HCT116 (cell line): ENCODE results near the gene ITGA11. TPM values are rescaled to one million over a fixed set of nuclear protein-coding genes. Genes with fewer than 3 reads are reported as not detected.

Source experiments
- ATAC-seq: fragments of 200-7000 bp; cut with Tn5 transposase; 2 replicates; pipeline ENCODE4 v1.9.1; 2020; ENCODE audit warnings: mild to moderate bottlenecking, moderate library complexity
- BruUV-seq: library from RNA; stranded (reverse); fragments of 400-500 nt; replicated peaks from 2 replicates; lab custom pipeline; 2021; lab: Mats Ljungman, UMichigan
- CTCF ChIA-PET: fragments of 300-600 bp; sonication (Branson Sonifier 250); formaldehyde crosslinking; loops from one replicate; lab custom pipeline; 2021; ENCODE audit warnings: antibody characterized with exemption; lab: Charles Lee
- POLR2A ChIA-PET: fragments of 300-600, 350-600 bp; sonication (Branson Sonifier 250); formaldehyde crosslinking; loops from one replicate; lab custom pipeline; 2021; ENCODE audit warnings: antibody characterized with exemption; lab: Charles Lee
- RAD21 ChIA-PET, 2 experiments: fragments of 300-600 bp; sonication (Branson Sonifier 250); formaldehyde crosslinking; loops; one replicate each; lab custom pipeline; 2023; ENCODE audit warnings: low total read pairs in 2 of 2; ENCODE audit not compliant: uncharacterized antibody in 2 of 2, unreplicated experiment in 2 of 2, low non-redundant PET in 1 of 2; lab: Charles Lee
- DNase-seq: peaks from one replicate; pipeline ENCODE4 v3.0.0-alpha.2; 2010; ENCODE audit warnings: low read depth, low spot score
- H2AFZ ChIP-seq: fragments of 200-600 bp; shearing (Covaris generic), sonication (generic); 2 replicates; pipeline ENCODE4 v1.6.1; 2017; ENCODE audit warnings: low read depth, mixed run types, mixed read lengths, antibody characterized with exemption, low read length; ENCODE audit not compliant: poor library complexity, severe bottlenecking
- H3K27ac ChIP-seq: 2 replicates; pipeline ENCODE4 v1.5.1; 2012; ENCODE audit warnings: low read depth, low read length
- H3K27me3 ChIP-seq: fragments of 200-600 bp; sonication (generic); 2 replicates; pipeline ENCODE4 v1.6.1; 2016; ENCODE audit warnings: mixed run types, low read length, mixed read lengths; ENCODE audit not compliant: insufficient read depth
- H3K36me3 ChIP-seq, 2 experiments: fragments of 200-500 bp in 1 of 2; fragments of 200-600 bp in 1 of 2; sonication (Bioruptor generic) in 1 of 2; sonication (generic) in 1 of 2; 2 replicates each; pipeline versions ENCODE4 v1.5.1 to v1.6.1; 2014 to 2016; ENCODE audit warnings: low read length in 2 of 2, inconsistent platforms in 1 of 2, mixed read lengths in 1 of 2, mixed run types in 1 of 2; ENCODE audit not compliant: insufficient read depth in 2 of 2, control insufficient read depth in 1 of 2
- H3K4me1 ChIP-seq, 2 experiments: fragments of 200-600 bp in 1 of 2; sonication (generic) in 1 of 2; 2 replicates each; pipeline versions ENCODE4 v1.5.1 to v1.6.1; 2012 to 2017; ENCODE audit warnings: low read length in 2 of 2, inconsistent platforms in 1 of 2, mild to moderate bottlenecking in 1 of 2, mixed read lengths in 1 of 2, mixed run types in 1 of 2, moderate library complexity in 1 of 2; ENCODE audit not compliant: insufficient read depth in 2 of 2, control insufficient read depth in 1 of 2
- H3K4me2 ChIP-seq: fragments of 200-600 bp; sonication (generic); 2 replicates; pipeline ENCODE4 v1.6.1; 2017; ENCODE audit warnings: mixed run types, low read length, mixed read lengths
- H3K4me3 ChIP-seq, 2 experiments: fragments of 200-600 bp in 1 of 2; sonication (generic) in 1 of 2; replicated peaks in 1 of 2; 2 replicates each; pipeline ENCODE4 v1.5.1; 2011 to 2016; ENCODE audit warnings: low read length in 2 of 2, control low read depth in 1 of 2, low read depth in 1 of 2, mild to moderate bottlenecking in 1 of 2, mixed read lengths in 1 of 2, mixed run types in 1 of 2
- H3K79me2 ChIP-seq: fragments of 200-600 bp; sonication (generic); 2 replicates; pipeline ENCODE4 v1.6.1; 2017; ENCODE audit warnings: mild to moderate bottlenecking, mixed run types, low read length, moderate library complexity, mixed read lengths; ENCODE audit not compliant: insufficient read depth
- H3K9ac ChIP-seq: fragments of 200-600 bp; sonication (generic); 2 replicates; pipeline ENCODE4 v1.6.1; 2016; ENCODE audit warnings: low read length, mixed read lengths
- H3K9me2 ChIP-seq: fragments of 200-600 bp; sonication (generic), shearing (Covaris generic); 2 replicates; pipeline ENCODE4 v1.6.1; 2017; ENCODE audit warnings: mixed run types, mild to moderate bottlenecking, moderate library complexity; ENCODE audit not compliant: insufficient read depth
- H3K9me3 ChIP-seq, 2 experiments: fragments of 200-500 bp in 1 of 2; fragments of 200-600 bp in 1 of 2; sonication (Bioruptor generic) in 1 of 2; sonication (generic) in 1 of 2; 2 replicates each; pipeline ENCODE4 v1.6.1; 2014 to 2017; ENCODE audit warnings: low read length in 2 of 2, mixed read lengths in 2 of 2, inconsistent platforms in 1 of 2, low read depth in 1 of 2, mild to moderate bottlenecking in 1 of 2, mixed run types in 1 of 2, moderate library complexity in 1 of 2; ENCODE audit not compliant: control insufficient read depth in 1 of 2, insufficient read depth in 1 of 2
- H4K20me1 ChIP-seq: fragments of 200-600 bp; sonication (generic), shearing (Covaris generic); 2 replicates; pipeline ENCODE4 v1.6.1; 2017; ENCODE audit warnings: mixed run types, mild to moderate bottlenecking, moderate library complexity; ENCODE audit not compliant: insufficient read depth
- CBX3 ChIP-seq: IDR thresholded peaks from 2 replicates; pipeline ENCODE4 v1.6.1; 2012; ENCODE audit warnings: low read depth
- CEBPB ChIP-seq: IDR thresholded peaks from 2 replicates; pipeline ENCODE4 v1.6.1; 2012; ENCODE audit warnings: low read depth
- EGR1 ChIP-seq: IDR thresholded peaks from 2 replicates; pipeline ENCODE4 v1.6.1; 2012; ENCODE audit warnings: low read depth
- ELF1 ChIP-seq: IDR thresholded peaks from 2 replicates; pipeline ENCODE4 v1.6.1; 2012; ENCODE audit warnings: low read depth, borderline replicate concordance
- EZH2 ChIP-seq: fragments of 200-600 bp; sonication (generic); IDR thresholded peaks from 2 replicates; pipeline ENCODE4 v1.6.1; 2017; ENCODE audit warnings: antibody characterized with exemption, mixed run types
- EZH2phosphoT487 ChIP-seq: fragments of 200-600 bp; IDR thresholded peaks from 2 replicates; pipeline ENCODE4 v1.6.1; 2018; ENCODE audit warnings: antibody characterized with exemption, borderline replicate concordance
- FOSL1 ChIP-seq: IDR thresholded peaks from 2 replicates; pipeline ENCODE4 v1.6.1; 2012; ENCODE audit warnings: low read depth
- JUND ChIP-seq: IDR thresholded peaks from 2 replicates; pipeline ENCODE4 v1.6.1; 2012
- POLR2A ChIP-seq: IDR thresholded peaks from 2 replicates; pipeline ENCODE4 v1.7.0; 2011; ENCODE audit warnings: borderline replicate concordance; ENCODE audit not compliant: insufficient read depth, insufficient read length; ENCODE audit errors: extremely low read depth
- RAD21 ChIP-seq: IDR thresholded peaks from 2 replicates; pipeline ENCODE4 v1.6.1; 2012; ENCODE audit warnings: low read depth, mild to moderate bottlenecking
- SP1 ChIP-seq: IDR thresholded peaks from 2 replicates; pipeline ENCODE4 v1.6.1; 2012; ENCODE audit warnings: low read depth
- SRF ChIP-seq: IDR thresholded peaks from 2 replicates; pipeline ENCODE4 v1.6.1; 2012; ENCODE audit warnings: low read depth
- TCF7L2 ChIP-seq: IDR thresholded peaks from 2 replicates; pipeline ENCODE4 v1.7.0; 2011; ENCODE audit warnings: borderline replicate concordance, inconsistent platforms; ENCODE audit not compliant: insufficient read depth, insufficient read length; ENCODE audit errors: extremely low read depth
- YY1 ChIP-seq: IDR thresholded peaks from 2 replicates; pipeline ENCODE4 v1.6.1; 2011; ENCODE audit warnings: low read length, low read depth, moderate library complexity, mild to moderate bottlenecking; ENCODE audit not compliant: insufficient replicate concordance; ENCODE audit errors: extremely low read depth
- ZFX ChIP-seq: fragments of 450-650 bp; IDR thresholded peaks from 2 replicates; pipeline ENCODE4 v1.6.1; 2017
- ZNF274 ChIP-seq: fragments of 200-500 bp; sonication (Bioruptor generic); IDR thresholded peaks from 2 replicates; pipeline ENCODE4 v1.6.1; 2014; ENCODE audit warnings: mild to moderate bottlenecking, low read depth, low read length, inconsistent platforms
- intact Hi-C: fragments of 100-400 bp; cut with micrococcal nuclease; formaldehyde crosslinking; loops from 2 replicates; pipeline ENCODE4 v1.10.0; 2022
- total RNA-seq: library from RNA; stranded (reverse); gene quantifications from one replicate; pipeline ENCODE4 v1.2.1, GENCODE V29; 2021; ENCODE audit not compliant: unreplicated experiment
- TF ChIP-seq, protein P1 (sequence below), 3 experiments: fragments of 200-600 bp in 1 of 3; sonication (generic) in 1 of 3; IDR thresholded peaks in 2 of 3; conservative IDR thresholded peaks in 1 of 3; 2 replicates each; pipeline ENCODE4 v1.5.1; 2012 to 2017; ENCODE audit warnings: low read depth in 2 of 3, low read length in 2 of 3, antibody characterized with exemption in 1 of 3, borderline replicate concordance in 1 of 3, control low read depth in 1 of 3, mild to moderate bottlenecking in 1 of 3, mixed read lengths in 1 of 3, mixed run types in 1 of 3, moderate library complexity in 1 of 3; ENCODE audit not compliant: insufficient read depth in 1 of 3
- TF ChIP-seq, protein P2 (sequence below): IDR thresholded peaks from 2 replicates; pipeline ENCODE4 v1.6.1; 2012; ENCODE audit warnings: low read depth
- TF ChIP-seq, protein P3 (sequence below): IDR thresholded peaks from 2 replicates; pipeline ENCODE4 v1.6.1; 2012

Gene ITGA11
- total RNA-seq, 1 experiment from 2014 or later: not detected

DNA sequence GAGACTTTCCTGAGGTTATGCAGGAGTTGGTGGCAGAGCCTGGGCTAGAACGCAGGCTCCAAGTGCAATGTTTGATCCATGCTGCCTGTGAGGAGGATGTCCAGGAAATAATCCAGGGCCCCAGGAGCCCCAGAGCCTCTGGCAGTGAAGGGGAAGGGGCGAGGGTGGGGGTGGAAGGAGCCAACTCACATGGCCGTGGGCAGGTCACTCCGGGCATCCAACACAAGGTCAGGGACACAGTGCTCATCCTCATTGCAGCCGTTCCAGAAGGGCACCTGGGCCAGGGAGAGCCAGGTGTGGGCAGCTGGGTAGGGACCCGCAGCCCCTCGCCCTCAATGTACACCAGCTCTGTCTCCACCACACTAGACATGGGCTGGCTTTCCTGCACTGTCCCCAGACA lies 110.7 kb downstream of the ITGA11 start:
- Histone ChIP-seq H3K4me3 (no peak overlapping the region), H4K20me1 (no peaks in the 10 kb centered on the region), H3K79me2 (no peaks in the 10 kb centered on the region), H3K9ac (no peak overlapping the region), H3K4me1 (no peaks in the 10 kb centered on the region), H2AFZ (no peak overlapping the region), H3K9me2 (no peaks in the 10 kb centered on the region), H3K36me3 (no peaks in the 10 kb centered on the region), H3K9me3 (no peaks in the 10 kb centered on the region), H3K27me3 (no peaks in the 10 kb centered on the region), H3K27ac (no peak overlapping the region), H3K4me2 (no peak overlapping the region)
- ChIA-PET RAD21 (no interaction called here), POLR2A (no interaction called here), CTCF (no interaction called here)
- ATAC-seq (no peak), DNase-seq (no peak)
- TF ChIP-seq POLR2A (no peak), YY1 (no peak), EZH2 (no peak), SRF (no peak), CBX3 (no peak), FOSL1 (no peak), CEBPB (no peak), ZFX (no peak), EGR1 (no peak), ZNF274 (no peak), EZH2phosphoT487 (no peak), RAD21 (no peak), ELF1 (no peak), TCF7L2 (no peak), SP1 (no peak), JUND (no peak)
- TF ChIP-seq, protein P1, sequence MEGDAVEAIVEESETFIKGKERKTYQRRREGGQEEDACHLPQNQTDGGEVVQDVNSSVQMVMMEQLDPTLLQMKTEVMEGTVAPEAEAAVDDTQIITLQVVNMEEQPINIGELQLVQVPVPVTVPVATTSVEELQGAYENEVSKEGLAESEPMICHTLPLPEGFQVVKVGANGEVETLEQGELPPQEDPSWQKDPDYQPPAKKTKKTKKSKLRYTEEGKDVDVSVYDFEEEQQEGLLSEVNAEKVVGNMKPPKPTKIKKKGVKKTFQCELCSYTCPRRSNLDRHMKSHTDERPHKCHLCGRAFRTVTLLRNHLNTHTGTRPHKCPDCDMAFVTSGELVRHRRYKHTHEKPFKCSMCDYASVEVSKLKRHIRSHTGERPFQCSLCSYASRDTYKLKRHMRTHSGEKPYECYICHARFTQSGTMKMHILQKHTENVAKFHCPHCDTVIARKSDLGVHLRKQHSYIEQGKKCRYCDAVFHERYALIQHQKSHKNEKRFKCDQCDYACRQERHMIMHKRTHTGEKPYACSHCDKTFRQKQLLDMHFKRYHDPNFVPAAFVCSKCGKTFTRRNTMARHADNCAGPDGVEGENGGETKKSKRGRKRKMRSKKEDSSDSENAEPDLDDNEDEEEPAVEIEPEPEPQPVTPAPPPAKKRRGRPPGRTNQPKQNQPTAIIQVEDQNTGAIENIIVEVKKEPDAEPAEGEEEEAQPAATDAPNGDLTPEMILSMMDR (IDR thresholded peaks at IDR 0.05 in 2 of 3, conservative IDR thresholded peaks at IDR 0.05 in 1 of 3; ENCODE audit: borderline replicate concordance in 1 of 3, insufficient read depth in 1 of 3, low read depth in 2 of 3, low read length in 2 of 3): no peak
- TF ChIP-seq, protein P2, sequence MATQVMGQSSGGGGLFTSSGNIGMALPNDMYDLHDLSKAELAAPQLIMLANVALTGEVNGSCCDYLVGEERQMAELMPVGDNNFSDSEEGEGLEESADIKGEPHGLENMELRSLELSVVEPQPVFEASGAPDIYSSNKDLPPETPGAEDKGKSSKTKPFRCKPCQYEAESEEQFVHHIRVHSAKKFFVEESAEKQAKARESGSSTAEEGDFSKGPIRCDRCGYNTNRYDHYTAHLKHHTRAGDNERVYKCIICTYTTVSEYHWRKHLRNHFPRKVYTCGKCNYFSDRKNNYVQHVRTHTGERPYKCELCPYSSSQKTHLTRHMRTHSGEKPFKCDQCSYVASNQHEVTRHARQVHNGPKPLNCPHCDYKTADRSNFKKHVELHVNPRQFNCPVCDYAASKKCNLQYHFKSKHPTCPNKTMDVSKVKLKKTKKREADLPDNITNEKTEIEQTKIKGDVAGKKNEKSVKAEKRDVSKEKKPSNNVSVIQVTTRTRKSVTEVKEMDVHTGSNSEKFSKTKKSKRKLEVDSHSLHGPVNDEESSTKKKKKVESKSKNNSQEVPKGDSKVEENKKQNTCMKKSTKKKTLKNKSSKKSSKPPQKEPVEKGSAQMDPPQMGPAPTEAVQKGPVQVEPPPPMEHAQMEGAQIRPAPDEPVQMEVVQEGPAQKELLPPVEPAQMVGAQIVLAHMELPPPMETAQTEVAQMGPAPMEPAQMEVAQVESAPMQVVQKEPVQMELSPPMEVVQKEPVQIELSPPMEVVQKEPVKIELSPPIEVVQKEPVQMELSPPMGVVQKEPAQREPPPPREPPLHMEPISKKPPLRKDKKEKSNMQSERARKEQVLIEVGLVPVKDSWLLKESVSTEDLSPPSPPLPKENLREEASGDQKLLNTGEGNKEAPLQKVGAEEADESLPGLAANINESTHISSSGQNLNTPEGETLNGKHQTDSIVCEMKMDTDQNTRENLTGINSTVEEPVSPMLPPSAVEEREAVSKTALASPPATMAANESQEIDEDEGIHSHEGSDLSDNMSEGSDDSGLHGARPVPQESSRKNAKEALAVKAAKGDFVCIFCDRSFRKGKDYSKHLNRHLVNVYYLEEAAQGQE: no peak
- TF ChIP-seq, protein P3, sequence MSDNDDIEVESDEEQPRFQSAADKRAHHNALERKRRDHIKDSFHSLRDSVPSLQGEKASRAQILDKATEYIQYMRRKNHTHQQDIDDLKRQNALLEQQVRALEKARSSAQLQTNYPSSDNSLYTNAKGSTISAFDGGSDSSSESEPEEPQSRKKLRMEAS: no peak
- intact Hi-C loops: no loop called here
- no TSS peak for BruUV-seq
